Measurements from ENCODE around the gene APCDD1L.

GRCh38 chr20:58492074-58492718 lies 23.0 kb downstream of the APCDD1L start:
- TF ChIP-seq POLR2A (IDR thresholded peaks at IDR 0.05; ENCODE audit: low read depth, low read length) (no peak), PAX5 (IDR thresholded peaks at IDR 0.05; ENCODE audit: insufficient read depth, low read length, severe bottlenecking) (no peak), TAF1 (IDR thresholded peaks at IDR 0.05; ENCODE audit: low read depth, low read length) (no peak), POU2F2 (IDR thresholded peaks at IDR 0.05; ENCODE audit: low read depth, low read length) (no peak), POLR2AphosphoS5 (IDR thresholded peaks at IDR 0.05; ENCODE audit: low read depth, low read length) (no peak)

All from GM12891 (cell line).